ENCODE results near the gene TMEM170B.

TMEM170B gene

GRCh38 chr6:11623272-11623671, 85.7 kb downstream of the TMEM170B start:
- DNase-seq, result no peak
- Histone ChIP-seq H3K9me3 (no peaks in the 10 kb centered on the region), H3K36me3 (no peaks in the 10 kb centered on the region), H3K27me3 (no peaks in the 10 kb centered on the region), H3K4me3 (ENCODE audit: low read depth, low read length) (no peak overlapping the region), H3K4me1 (no peaks in the 10 kb centered on the region)
- TF ChIP-seq, protein P1, sequence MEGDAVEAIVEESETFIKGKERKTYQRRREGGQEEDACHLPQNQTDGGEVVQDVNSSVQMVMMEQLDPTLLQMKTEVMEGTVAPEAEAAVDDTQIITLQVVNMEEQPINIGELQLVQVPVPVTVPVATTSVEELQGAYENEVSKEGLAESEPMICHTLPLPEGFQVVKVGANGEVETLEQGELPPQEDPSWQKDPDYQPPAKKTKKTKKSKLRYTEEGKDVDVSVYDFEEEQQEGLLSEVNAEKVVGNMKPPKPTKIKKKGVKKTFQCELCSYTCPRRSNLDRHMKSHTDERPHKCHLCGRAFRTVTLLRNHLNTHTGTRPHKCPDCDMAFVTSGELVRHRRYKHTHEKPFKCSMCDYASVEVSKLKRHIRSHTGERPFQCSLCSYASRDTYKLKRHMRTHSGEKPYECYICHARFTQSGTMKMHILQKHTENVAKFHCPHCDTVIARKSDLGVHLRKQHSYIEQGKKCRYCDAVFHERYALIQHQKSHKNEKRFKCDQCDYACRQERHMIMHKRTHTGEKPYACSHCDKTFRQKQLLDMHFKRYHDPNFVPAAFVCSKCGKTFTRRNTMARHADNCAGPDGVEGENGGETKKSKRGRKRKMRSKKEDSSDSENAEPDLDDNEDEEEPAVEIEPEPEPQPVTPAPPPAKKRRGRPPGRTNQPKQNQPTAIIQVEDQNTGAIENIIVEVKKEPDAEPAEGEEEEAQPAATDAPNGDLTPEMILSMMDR (IDR thresholded peaks at IDR 0.05; ENCODE audit: low read depth, low read length), result no peak

- Histone ChIP-seq H3K4me1 (peaks cover 4% of the 10 kb centered on the region), H3K36me3 (no peaks in the 10 kb centered on the region)
- TF ChIP-seq, protein P1 (IDR thresholded peaks at IDR 0.05; ENCODE audit: low read depth, low read length), result no peak
Observed at GRCh38 chr6:11625302-11625701, 87.8 kb downstream of the TMEM170B start.

GRCh38 chr6:11626356-11626755, 88.8 kb downstream of the TMEM170B start:
- TF ChIP-seq, protein P1 (IDR thresholded peaks at IDR 0.05; ENCODE audit: low read depth, low read length), result no peak

More at GRCh38 chr6:11625302-11625701, 87.8 kb downstream of the TMEM170B start:
- DNase-seq, result no peak
- Histone ChIP-seq H3K9me3 (no peaks in the 10 kb centered on the region), H3K4me3 (ENCODE audit: low read depth, low read length) (no peak overlapping the region), H3K27me3 (no peaks in the 10 kb centered on the region)

DNA sequence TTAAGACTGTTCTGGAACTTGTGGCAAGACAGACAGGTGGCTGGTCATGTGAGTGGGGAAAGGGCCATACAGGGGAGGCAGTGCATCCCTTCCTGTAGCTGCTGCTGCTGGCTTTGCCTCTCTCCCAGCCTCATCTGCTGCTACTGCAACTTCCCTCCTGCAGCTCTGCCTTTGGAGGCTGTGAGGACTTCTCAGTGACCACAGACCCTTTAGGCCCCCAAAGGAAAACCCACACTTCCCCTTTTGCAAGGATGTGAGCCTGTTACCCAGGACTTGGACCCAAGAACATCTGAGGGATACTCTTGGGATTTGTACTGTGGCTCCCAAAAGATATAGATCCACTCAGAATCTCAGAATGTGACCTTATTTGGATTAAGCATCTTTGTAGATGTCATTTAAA, 91.0 kb downstream of the TMEM170B start:
- H3K4me3 ChIP-seq (ENCODE audit: low read depth, low read length), result no peak overlapping the region
- DNase-seq, result no peak
- TF ChIP-seq, protein P1 (IDR thresholded peaks at IDR 0.05; ENCODE audit: low read depth, low read length), result no peak
- H3K27me3 ChIP-seq, result no peaks in the 10 kb centered on the region
- H3K36me3 ChIP-seq, result no peaks in the 10 kb centered on the region
- peaks cover 25% of the 10 kb centered on the region for H3K4me1 ChIP-seq
- H3K9me3 ChIP-seq, result no peaks in the 10 kb centered on the region

More at GRCh38 chr6:11626356-11626755, 88.8 kb downstream of the TMEM170B start:
- Histone ChIP-seq H3K27me3 (no peaks in the 10 kb centered on the region), H3K36me3 (no peaks in the 10 kb centered on the region), H3K4me1 (peaks cover 15% of the 10 kb centered on the region), H3K9me3 (no peaks in the 10 kb centered on the region), H3K4me3 (ENCODE audit: low read depth, low read length) (no peak overlapping the region)
- DNase-seq, result no peak

GRCh38 chr6:11631008-11631407, 93.5 kb downstream of the TMEM170B start:
- no peaks in the 10 kb centered on the region for H3K27me3 ChIP-seq
- DNase-seq, result peak; percentile 84
- TF ChIP-seq, protein P1 (IDR thresholded peaks at IDR 0.05; ENCODE audit: low read depth, low read length), result no peak
- peaks cover 25% of the 10 kb centered on the region for H3K4me1 ChIP-seq
- H3K4me3 ChIP-seq (ENCODE audit: low read depth, low read length), result no peak overlapping the region
- H3K36me3 ChIP-seq, result no peaks in the 10 kb centered on the region
- H3K9me3 ChIP-seq, result no peaks in the 10 kb centered on the region

DNA sequence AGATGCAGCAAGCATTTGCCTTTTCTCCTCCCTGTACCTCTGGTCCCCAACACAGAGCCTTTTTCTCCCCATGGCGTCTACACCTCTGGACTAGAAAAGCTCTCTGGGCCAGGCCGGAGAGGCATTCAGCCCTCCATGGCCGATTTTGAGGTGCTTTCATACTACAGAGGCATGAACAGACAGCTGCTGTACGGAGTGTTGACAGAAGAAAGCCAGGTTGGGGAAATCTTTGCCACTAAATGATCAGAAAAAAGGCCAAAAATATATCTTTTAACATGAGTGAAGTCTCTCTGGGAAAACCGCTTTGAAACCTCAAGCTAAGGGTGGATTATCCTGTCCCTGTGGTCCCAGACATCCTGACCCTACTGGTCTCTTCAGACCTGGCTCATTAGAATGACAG, 94.0 kb downstream of the TMEM170B start:
- TF ChIP-seq, protein P1 (IDR thresholded peaks at IDR 0.05; ENCODE audit: low read depth, low read length), result no peak
- H3K9me3 ChIP-seq, result no peaks in the 10 kb centered on the region
- H3K36me3 ChIP-seq, result no peaks in the 10 kb centered on the region
- H3K4me1 ChIP-seq, result peaks cover 25% of the 10 kb centered on the region
- DNase-seq, result no peak
- H3K4me3 ChIP-seq (ENCODE audit: low read depth, low read length), result no peak overlapping the region
- H3K27me3 ChIP-seq, result no peaks in the 10 kb centered on the region
